HEK293 (cell line): ENCODE measurements around the gene RUNX1.

Source experiments
- CTCF ChIA-PET: fragments of 350-600 bp; formaldehyde crosslinking; extraction: SDS; loops from one replicate; lab custom pipeline; 2021; ENCODE audit warnings: antibody characterized with exemption; lab: Yijun Ruan, JAX
- POLR2A ChIA-PET: fragments of 300-600 bp; formaldehyde crosslinking; extraction: SDS; loops from one replicate; lab custom pipeline; 2020; ENCODE audit warnings: antibody characterized with exemption, inconsistent platforms; lab: Yijun Ruan, JAX
- H3K27ac ChIP-seq: fragments of 200-500 bp; sonication (Bioruptor generic); 2 replicates; pipeline ENCODE4 v1.5.1; 2014; ENCODE audit warnings: low read depth, low read length, control low read depth, inconsistent platforms; ENCODE audit errors: extremely low read depth
- H3K36me3 ChIP-seq, 2 experiments: fragments of 200-500 bp in 1 of 2; sonication (Bioruptor generic) in 1 of 2; 1 replicate in 1 of 2; 2 replicates in 1 of 2; pipeline ENCODE4 v1.5.1; 2014 to 2017; ENCODE audit warnings: inconsistent platforms in 2 of 2, low read length in 2 of 2; ENCODE audit not compliant: control insufficient read depth in 2 of 2, insufficient read depth in 1 of 2
- H3K4me1 ChIP-seq: fragments of 200-500 bp; sonication (Bioruptor generic); 2 replicates; pipeline ENCODE4 v1.5.1; 2014; ENCODE audit warnings: mild to moderate bottlenecking, low read length, inconsistent platforms; ENCODE audit not compliant: control insufficient read depth, insufficient read depth
- H3K4me3 ChIP-seq: 2 replicates; pipeline ENCODE4 v1.5.1; 2011; ENCODE audit warnings: low read depth, mild to moderate bottlenecking, control low read depth, low read length, moderate library complexity
- H3K9me3 ChIP-seq: fragments of 200-500 bp; sonication (Bioruptor generic); 2 replicates; pipeline ENCODE4 v1.5.1; 2014; ENCODE audit warnings: low read depth, low read length, inconsistent platforms; ENCODE audit not compliant: control insufficient read depth, insufficient read depth
- GLI2 ChIP-seq: fragments of 450-650 bp; formaldehyde crosslinking; IDR thresholded peaks from 2 replicates; pipeline ENCODE4; 2017; ENCODE audit warnings: missing biosample characterization, missing genetic modification characterization, low read depth, borderline replicate concordance
- HIC1 ChIP-seq: fragments of 450-650 bp; formaldehyde crosslinking; IDR thresholded peaks from 2 replicates; pipeline ENCODE4 v1.5.1; 2016; ENCODE audit warnings: missing biosample characterization, missing genetic modification characterization
- KLF16 ChIP-seq: fragments of 450-650 bp; formaldehyde crosslinking; IDR thresholded peaks from 2 replicates; pipeline ENCODE4 v1.5.1; 2017; ENCODE audit warnings: missing biosample characterization, missing genetic modification characterization
- MZF1 ChIP-seq: fragments of 450-650 bp; formaldehyde crosslinking; IDR thresholded peaks from 2 replicates; pipeline ENCODE4 v1.5.1; 2017; ENCODE audit warnings: missing biosample characterization, missing genetic modification characterization, borderline replicate concordance
- PATZ1 ChIP-seq: fragments of 450-650 bp; formaldehyde crosslinking; IDR thresholded peaks from 2 replicates; pipeline ENCODE4 v1.5.1; 2016; ENCODE audit warnings: missing biosample characterization, missing genetic modification characterization
- PRDM10 ChIP-seq: fragments of 450-650 bp; formaldehyde crosslinking; IDR thresholded peaks from 2 replicates; pipeline ENCODE4 v1.5.1; 2016; ENCODE audit warnings: missing biosample characterization, missing genetic modification characterization
- SCRT2 ChIP-seq: fragments of 450-650 bp; formaldehyde crosslinking; IDR thresholded peaks from 2 replicates; pipeline ENCODE4 v1.5.1; 2016; ENCODE audit warnings: missing biosample characterization, missing genetic modification characterization
- TRIM28 ChIP-seq: IDR thresholded peaks from 2 replicates; pipeline ENCODE4 v1.6.1; 2011; ENCODE audit warnings: low read length, control low read depth, borderline replicate concordance
- YY1 ChIP-seq: fragments of 450-650 bp; formaldehyde crosslinking; IDR thresholded peaks from 2 replicates; pipeline ENCODE4 v1.5.1; 2018; ENCODE audit warnings: missing biosample characterization, missing genetic modification characterization
- ZFHX2 ChIP-seq: fragments of 450-650 bp; formaldehyde crosslinking; conservative IDR thresholded peaks from 2 replicates; pipeline ENCODE4 v1.5.1; 2016; ENCODE audit warnings: missing biosample characterization, missing genetic modification characterization
- ZNF248 ChIP-seq: fragments of 450-650 bp; formaldehyde crosslinking; IDR thresholded peaks from 2 replicates; pipeline ENCODE4 v1.5.1; 2017; ENCODE audit warnings: missing biosample characterization, missing genetic modification characterization
- ZNF350 ChIP-seq: fragments of 450-650 bp; formaldehyde crosslinking; IDR thresholded peaks from 2 replicates; pipeline ENCODE4 v1.5.0; 2017; ENCODE audit warnings: missing biosample characterization, mild to moderate bottlenecking, missing genetic modification characterization
- ZNF398 ChIP-seq: fragments of 450-650 bp; formaldehyde crosslinking; IDR thresholded peaks from 2 replicates; pipeline ENCODE4 v1.5.1; 2017; ENCODE audit warnings: missing biosample characterization, missing genetic modification characterization
- ZNF501 ChIP-seq: fragments of 450-650 bp; formaldehyde crosslinking; IDR thresholded peaks from 2 replicates; pipeline ENCODE4 v1.5.1; 2016; ENCODE audit warnings: missing biosample characterization, missing genetic modification characterization
- ZNF548 ChIP-seq: fragments of 450-650 bp; formaldehyde crosslinking; IDR thresholded peaks from 2 replicates; pipeline ENCODE4 v1.5.1; 2016; ENCODE audit warnings: missing biosample characterization, missing genetic modification characterization
- ZNF580 ChIP-seq: fragments of 450-650 bp; formaldehyde crosslinking; IDR thresholded peaks from 2 replicates; pipeline ENCODE4 v1.5.1; 2016; ENCODE audit warnings: missing biosample characterization, missing genetic modification characterization
- ZNF704 ChIP-seq: fragments of 450-650 bp; formaldehyde crosslinking; IDR thresholded peaks from 2 replicates; pipeline ENCODE4 v1.5.1; 2016; ENCODE audit warnings: missing biosample characterization, missing genetic modification characterization
- ZNF747 ChIP-seq: fragments of 450-650 bp; formaldehyde crosslinking; IDR thresholded peaks from 2 replicates; pipeline ENCODE4 v1.5.1; 2016; ENCODE audit warnings: missing biosample characterization, missing genetic modification characterization
- ZSCAN16 ChIP-seq: fragments of 450-650 bp; formaldehyde crosslinking; IDR thresholded peaks from 2 replicates; pipeline ENCODE4 v1.5.1; 2016; ENCODE audit warnings: missing biosample characterization, missing genetic modification characterization

RUNX1 gene

GRCh38 chr21:34782506-34783360 lies 266.4 kb downstream of the RUNX1 start (continued):
- TF ChIP-seq YY1 (tag by site-specific recombination) (no peak), ZNF548 (tag by site-specific recombination) (no peak), ZFHX2 (tag by site-specific recombination) (peak; percentile 34; the same call in 1 of the 2 replicates), GLI2 (no peak), ZNF704 (tag by site-specific recombination) (no peak), PRDM10 (tag by site-specific recombination) (peak; percentile 25; the same call in 1 of the 2 replicates), MZF1 (tag by site-specific recombination) (no peak), KLF16 (tag by site-specific recombination) (no peak), ZNF248 (tag by site-specific recombination) (no peak), TRIM28 (no peak), SCRT2 (tag by site-specific recombination) (no peak)

GRCh38 chr21:34781526-34781925 lies 267.6 kb downstream of the RUNX1 start:
- POLR2A ChIA-PET, result no interaction called here
- TF ChIP-seq ZNF501 (tag by site-specific recombination) (no peak), ZNF747 (tag by site-specific recombination) (no peak), PATZ1 (tag by site-specific recombination) (no peak), ZNF350 (tag by site-specific recombination) (no peak), HIC1 (tag by site-specific recombination) (no peak), ZNF398 (tag by site-specific recombination) (no peak), ZNF580 (tag by site-specific recombination) (no peak), ZSCAN16 (tag by site-specific recombination) (no peak)
- CTCF ChIA-PET, result no interaction called here
- H3K27ac ChIP-seq, result no peak overlapping the region
- H3K36me3 ChIP-seq, result no peaks in the 10 kb centered on the region
- H3K4me3 ChIP-seq, result no peak overlapping the region
- H3K4me1 ChIP-seq, result no peaks in the 10 kb centered on the region
- no peaks in the 10 kb centered on the region for H3K9me3 ChIP-seq
